Measurements from ENCODE around the gene SHC4.

DNA sequence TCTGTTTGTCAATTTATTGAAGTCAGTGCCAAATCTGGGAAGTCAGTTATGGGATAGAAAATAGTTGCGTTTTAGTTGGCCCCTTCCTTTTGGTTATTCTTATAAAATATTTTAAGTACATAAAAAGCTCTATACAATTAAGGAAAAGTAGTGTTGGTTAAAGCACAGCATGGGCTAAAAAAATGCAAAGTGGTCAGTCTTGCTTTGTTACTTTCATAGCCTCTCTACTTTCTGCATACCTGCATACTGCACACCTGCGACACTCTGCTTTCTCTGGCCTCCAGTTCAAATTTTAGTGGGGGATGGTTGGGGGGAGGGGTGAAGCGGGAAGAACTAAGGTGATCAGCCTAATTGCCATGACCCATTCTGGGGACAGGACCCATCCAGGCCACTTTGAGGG lies 21.8 kb upstream of the SHC4 start:
- TF ChIP-seq, protein P1, sequence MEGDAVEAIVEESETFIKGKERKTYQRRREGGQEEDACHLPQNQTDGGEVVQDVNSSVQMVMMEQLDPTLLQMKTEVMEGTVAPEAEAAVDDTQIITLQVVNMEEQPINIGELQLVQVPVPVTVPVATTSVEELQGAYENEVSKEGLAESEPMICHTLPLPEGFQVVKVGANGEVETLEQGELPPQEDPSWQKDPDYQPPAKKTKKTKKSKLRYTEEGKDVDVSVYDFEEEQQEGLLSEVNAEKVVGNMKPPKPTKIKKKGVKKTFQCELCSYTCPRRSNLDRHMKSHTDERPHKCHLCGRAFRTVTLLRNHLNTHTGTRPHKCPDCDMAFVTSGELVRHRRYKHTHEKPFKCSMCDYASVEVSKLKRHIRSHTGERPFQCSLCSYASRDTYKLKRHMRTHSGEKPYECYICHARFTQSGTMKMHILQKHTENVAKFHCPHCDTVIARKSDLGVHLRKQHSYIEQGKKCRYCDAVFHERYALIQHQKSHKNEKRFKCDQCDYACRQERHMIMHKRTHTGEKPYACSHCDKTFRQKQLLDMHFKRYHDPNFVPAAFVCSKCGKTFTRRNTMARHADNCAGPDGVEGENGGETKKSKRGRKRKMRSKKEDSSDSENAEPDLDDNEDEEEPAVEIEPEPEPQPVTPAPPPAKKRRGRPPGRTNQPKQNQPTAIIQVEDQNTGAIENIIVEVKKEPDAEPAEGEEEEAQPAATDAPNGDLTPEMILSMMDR (conservative IDR thresholded peaks at IDR 0.05; ENCODE audit: low read length): no peak
- no peak for TF ChIP-seq EZH2phosphoT487 (IDR thresholded peaks at IDR 0.05; ENCODE audit: borderline replicate concordance, low read depth, low read length)

Measured in OCI-LY7 (cell line).